Activated B cell treated with CpG ODN at 0.5 μM for 24 hours (primary cell): ENCODE data around the gene PDE7B. TPM values are rescaled to one million over a fixed set of nuclear protein-coding genes. Genes with fewer than 3 reads are reported as not detected.

Experiments
- ATAC-seq: fragments of 200-7000 bp; cut with Tn5 transposase; one replicate; pipeline ENCODE4 v1.10.0; 2021; ENCODE audit warnings: low read depth, mild to moderate bottlenecking, moderate library complexity
- CTCF ChIA-PET: fragments of 350-600 bp; sonication (Branson Sonifier 250); formaldehyde crosslinking; loops from one replicate; lab custom pipeline; 2021; ENCODE audit warnings: antibody characterized with exemption; lab: Charles Lee
- POLR2A ChIA-PET: fragments of 350-600 bp; sonication (Branson Sonifier 250); formaldehyde crosslinking; loops from one replicate; lab custom pipeline; 2021; ENCODE audit warnings: antibody characterized with exemption; lab: Charles Lee
- DNase-seq: peaks from one replicate; pipeline ENCODE4 v3.0.0; 2022
- H3K27ac Mint-ChIP-seq: one replicate; pipeline ENCODE4 v1.8.0; 2020; ENCODE audit warnings: mixed read lengths
- H3K27me3 Mint-ChIP-seq: one replicate; pipeline ENCODE4 v1.8.0; 2021; ENCODE audit warnings: mixed read lengths
- H3K36me3 Mint-ChIP-seq: one replicate; pipeline ENCODE4 v1.8.0; 2021; ENCODE audit warnings: low read depth, mixed read lengths
- H3K4me1 Mint-ChIP-seq: one replicate; pipeline ENCODE4 v1.8.0; 2021; ENCODE audit warnings: mixed read lengths
- H3K4me3 Mint-ChIP-seq: one replicate; pipeline ENCODE4 v1.8.0; 2020; ENCODE audit warnings: mild to moderate bottlenecking, mixed read lengths
- H3K9me3 Mint-ChIP-seq: one replicate; pipeline ENCODE4 v1.8.0; 2020; ENCODE audit warnings: mixed read lengths
- CTCF ChIP-seq: fragments of 200-600 bp; IDR thresholded peaks from one replicate; pipeline ENCODE4 v1.8.0; 2022; ENCODE audit warnings: antibody characterized with exemption, mild to moderate bottlenecking
- intact Hi-C: fragments of 100-400 bp; cut with micrococcal nuclease; formaldehyde crosslinking; loops from one replicate; pipeline ENCODE4 v1.15.1; 2024
- total RNA-seq: library from RNA; stranded (reverse); gene quantifications from 2 replicates; pipeline ENCODE4 v1.2.3, GENCODE V29; 2022

The PDE7B gene
- total RNA-seq, 1 donor from 2014 or later, result 1.8 TPM

DNA sequence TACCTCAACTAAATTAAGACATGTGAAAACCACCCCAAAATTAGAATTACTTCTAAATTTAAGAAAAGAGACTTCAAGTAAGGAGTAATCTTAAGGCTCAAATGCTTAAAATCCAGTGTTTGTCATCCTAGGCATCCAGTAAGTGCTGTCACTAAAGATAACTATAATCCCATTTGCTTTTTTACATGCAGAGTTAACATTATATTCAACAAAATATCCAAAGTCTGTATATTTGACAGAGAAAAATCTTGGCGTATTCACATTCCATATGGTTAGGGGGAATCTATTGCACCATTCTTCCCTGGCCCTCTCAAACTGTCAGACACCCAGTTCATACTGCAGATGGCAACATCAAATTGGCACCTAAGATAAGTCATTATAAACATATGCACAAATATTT lies 381.2 kb downstream of the PDE7B start:
- ChIA-PET CTCF (no interaction called here), POLR2A (interaction anchor here (1.4 kb wide), 1 partner anchor 57 kb away, joined by 3 read pairs; the partner anchor contains the start of gene BCLAF1)
- intact Hi-C loops, result no loop called here
- Mint-ChIP-seq H3K4me1 (peaks cover 7% of the 10 kb centered on the region), H3K4me3 (no peak overlapping the region), H3K27me3 (no peaks in the 10 kb centered on the region), H3K9me3 (no peaks in the 10 kb centered on the region), H3K36me3 (no peaks in the 10 kb centered on the region), H3K27ac (no peak overlapping the region)
- DNase-seq (no peak), ATAC-seq (no peak)
- no peak for TF ChIP-seq CTCF

GRCh38 chr6:136235233-136235564 lies 383.7 kb downstream of the PDE7B start:
- ChIA-PET POLR2A (interaction anchor here (0.7 kb wide), 1 partner anchor 863 kb away, joined by 3 read pairs; no protein-coding TSS in a partner anchor), CTCF (interaction anchor here (0.9 to 2.5 kb wide), 2 partner anchors 9 kb away, joined by 3 to 11 read pairs; no protein-coding TSS in a partner anchor)
- Mint-ChIP-seq H3K4me3 (no peak overlapping the region), H3K4me1 (no peaks in the 10 kb centered on the region), H3K9me3 (no peaks in the 10 kb centered on the region), H3K27me3 (no peaks in the 10 kb centered on the region), H3K27ac (no peak overlapping the region), H3K36me3 (peaks cover 3% of the 10 kb centered on the region)
- intact Hi-C loops, result no loop called here
- TF ChIP-seq CTCF, result no peak
- DNase-seq (no peak), ATAC-seq (no peak)

- Mint-ChIP-seq H3K27ac (no peak overlapping the region), H3K4me1 (no peaks in the 10 kb centered on the region), H3K4me3 (no peak overlapping the region), H3K9me3 (no peaks in the 10 kb centered on the region), H3K27me3 (no peaks in the 10 kb centered on the region), H3K36me3 (peaks cover 3% of the 10 kb centered on the region)
- intact Hi-C loops, result no loop called here
- TF ChIP-seq CTCF, result no peak
- ChIA-PET POLR2A (interaction anchor here (0.6 kb wide), 1 partner anchor 737 kb away, joined by 4 read pairs; no protein-coding TSS in a partner anchor), CTCF (interaction anchor here (0.9 to 2.5 kb wide), 2 partner anchors 10 to 701 kb away, joined by 3 to 11 read pairs; no protein-coding TSS in a partner anchor)
- DNase-seq, result no peak
- no peak for ATAC-seq
These were observed 385.2 kb downstream of the PDE7B start for GRCh38 chr6:136236466-136237293.

- H3K4me1 Mint-ChIP-seq, result peaks cover 5% of the 10 kb centered on the region
- DNase-seq (no peak), ATAC-seq (no peak)
- H3K4me3 Mint-ChIP-seq, result no peak overlapping the region
- no peak overlapping the region for H3K27ac Mint-ChIP-seq
- TF ChIP-seq CTCF, result no peak
- ChIA-PET POLR2A (no interaction called here), CTCF (no interaction called here)
- intact Hi-C loops, result no loop called here
- H3K27me3 Mint-ChIP-seq, result no peaks in the 10 kb centered on the region
- no peaks in the 10 kb centered on the region for H3K9me3 Mint-ChIP-seq
- H3K36me3 Mint-ChIP-seq, result peaks cover 3% of the 10 kb centered on the region
These were observed 392.6 kb downstream of the PDE7B start for GRCh38 chr6:136244061-136244616.
